Testis (tissue), 2 donors: Measurements from ENCODE around the gene KCNH6.

ENCODE experiments used
- CTCF ChIP-seq, 3 experiments: fragments of 450-650 bp in 2 of 3; fragments of 200-600 bp in 1 of 3; sonication (generic) in 1 of 3; IDR thresholded peaks; one replicate each; pipeline ENCODE4 v1.5.1; 2016 to 2019; ENCODE audit warnings: antibody characterized with exemption in 3 of 3, mild to moderate bottlenecking in 2 of 3, moderate library complexity in 1 of 3
- POLR2A ChIP-seq: fragments of 450-650 bp; IDR thresholded peaks from one replicate; pipeline ENCODE4 v1.6.1; 2017; ENCODE audit warnings: antibody characterized with exemption, mild to moderate bottlenecking, moderate library complexity

- TF ChIP-seq CTCF (IDR thresholded peaks at IDR 0.05) (no peak), POLR2A (no peak)
Observed at GRCh38 chr17:63500543-63501390, 22.4 kb upstream of the KCNH6 start.
